Omental fat pad (tissue), 4 donors: ENCODE data around the gene NOTCH1. TPM values are rescaled to one million over a fixed set of nuclear protein-coding genes. Genes with fewer than 3 reads are reported as not detected.
A peak's percentile ranks its signal among the peaks of the same experiment; 100 is the strongest.

ENCODE experiments used
- ATAC-seq: fragments of 150-250 bp; one replicate; pipeline ENCODE4 v1.9.1; 2016; ENCODE audit warnings: mild to moderate bottlenecking, moderate library complexity; ENCODE audit not compliant: low FRiP score
- DNase-seq: peaks from one replicate; pipeline ENCODE4 v3.0.0-alpha.2; 2019; ENCODE audit warnings: low spot score
- total RNA-seq, 4 donors: library from RNA; depleted of rRNA; stranded (reverse); fragments of >200 nt; gene quantifications; one replicate each; pipeline ENCODE4 v1.1.0, GENCODE V29; 2016
- TF ChIP-seq, protein P1 (sequence below), 3 donors: fragments of 450-650 bp; IDR thresholded peaks; one replicate each; pipeline ENCODE4 v1.5.1; 2016 to 2017; ENCODE audit warnings: antibody characterized with exemption in 3 of 3, mild to moderate bottlenecking in 3 of 3, moderate library complexity in 2 of 3

Gene NOTCH1
- 10 to 100 TPM; 10.4 to 61.8 (median 55.1) TPM for total RNA-seq

DNA sequence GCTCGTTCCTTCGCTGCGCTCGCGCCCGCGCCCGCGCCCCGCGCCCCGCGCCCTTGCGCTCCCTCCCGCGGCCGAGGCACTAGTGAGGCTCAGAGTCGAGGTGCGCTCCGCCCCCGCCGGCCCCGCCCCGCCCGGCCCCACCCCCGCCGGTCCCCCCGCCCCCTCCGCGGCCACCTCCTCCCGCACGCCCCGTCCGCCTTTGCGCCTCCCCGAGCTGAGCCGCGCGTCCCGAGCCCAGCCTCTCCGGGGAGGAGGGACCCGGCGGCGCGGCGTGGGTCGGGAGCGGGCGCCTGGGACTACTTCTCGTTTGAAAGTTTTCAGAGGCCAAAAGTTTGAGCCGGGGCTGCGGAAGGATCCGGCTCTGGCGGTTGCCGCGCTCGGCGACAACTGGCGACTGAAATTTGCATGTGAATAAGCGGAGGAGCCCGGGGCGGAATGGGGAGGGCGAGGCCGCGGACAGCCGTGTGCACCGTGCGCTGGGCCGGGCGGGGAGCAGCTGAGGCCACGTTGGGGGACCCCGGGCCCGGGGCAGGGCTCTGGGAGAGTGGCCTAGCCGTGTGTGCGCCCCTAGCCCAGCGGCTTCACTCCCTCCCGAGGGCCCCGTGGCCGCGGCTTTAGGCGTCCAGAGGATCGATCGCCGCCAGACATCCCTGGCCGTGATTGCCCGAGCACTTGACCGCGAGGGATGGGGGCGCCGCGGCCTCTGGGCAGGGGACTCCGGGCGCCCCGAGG, at the start of gene NOTCH1:
NOTCH1 (minus strand) TSS at position 84 of the 732 bp plus-strand sequence. CDS start 262 bp downstream, outside the sequence.
- ATAC-seq (peak; percentile 74), DNase-seq (no peak)
- TF ChIP-seq, protein P1, sequence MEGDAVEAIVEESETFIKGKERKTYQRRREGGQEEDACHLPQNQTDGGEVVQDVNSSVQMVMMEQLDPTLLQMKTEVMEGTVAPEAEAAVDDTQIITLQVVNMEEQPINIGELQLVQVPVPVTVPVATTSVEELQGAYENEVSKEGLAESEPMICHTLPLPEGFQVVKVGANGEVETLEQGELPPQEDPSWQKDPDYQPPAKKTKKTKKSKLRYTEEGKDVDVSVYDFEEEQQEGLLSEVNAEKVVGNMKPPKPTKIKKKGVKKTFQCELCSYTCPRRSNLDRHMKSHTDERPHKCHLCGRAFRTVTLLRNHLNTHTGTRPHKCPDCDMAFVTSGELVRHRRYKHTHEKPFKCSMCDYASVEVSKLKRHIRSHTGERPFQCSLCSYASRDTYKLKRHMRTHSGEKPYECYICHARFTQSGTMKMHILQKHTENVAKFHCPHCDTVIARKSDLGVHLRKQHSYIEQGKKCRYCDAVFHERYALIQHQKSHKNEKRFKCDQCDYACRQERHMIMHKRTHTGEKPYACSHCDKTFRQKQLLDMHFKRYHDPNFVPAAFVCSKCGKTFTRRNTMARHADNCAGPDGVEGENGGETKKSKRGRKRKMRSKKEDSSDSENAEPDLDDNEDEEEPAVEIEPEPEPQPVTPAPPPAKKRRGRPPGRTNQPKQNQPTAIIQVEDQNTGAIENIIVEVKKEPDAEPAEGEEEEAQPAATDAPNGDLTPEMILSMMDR (IDR thresholded peaks at IDR 0.05), result no peak

DNA sequence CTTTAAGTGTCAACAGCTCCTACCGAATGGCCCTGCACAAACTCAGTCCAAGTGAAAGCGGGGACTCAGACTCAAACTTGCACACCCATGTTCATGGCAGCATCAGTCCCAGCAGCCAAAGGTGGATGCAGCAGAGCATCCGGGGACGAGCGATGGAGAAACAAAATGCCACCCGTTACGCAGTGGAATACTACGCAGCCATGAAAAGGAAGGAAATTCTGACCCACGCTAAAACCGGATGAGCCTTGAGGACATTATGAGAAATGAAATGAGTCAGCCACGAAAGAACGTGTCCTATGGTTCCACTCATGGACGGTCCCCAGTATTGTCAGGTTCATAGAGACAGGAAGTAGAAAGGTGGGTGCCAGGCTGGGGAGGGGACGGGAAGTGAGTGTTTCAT, 48.6 kb upstream of the NOTCH1 start:
- TF ChIP-seq, protein P1 (IDR thresholded peaks at IDR 0.05), result no peak
- no peak for DNase-seq
- ATAC-seq, result no peak

DNA sequence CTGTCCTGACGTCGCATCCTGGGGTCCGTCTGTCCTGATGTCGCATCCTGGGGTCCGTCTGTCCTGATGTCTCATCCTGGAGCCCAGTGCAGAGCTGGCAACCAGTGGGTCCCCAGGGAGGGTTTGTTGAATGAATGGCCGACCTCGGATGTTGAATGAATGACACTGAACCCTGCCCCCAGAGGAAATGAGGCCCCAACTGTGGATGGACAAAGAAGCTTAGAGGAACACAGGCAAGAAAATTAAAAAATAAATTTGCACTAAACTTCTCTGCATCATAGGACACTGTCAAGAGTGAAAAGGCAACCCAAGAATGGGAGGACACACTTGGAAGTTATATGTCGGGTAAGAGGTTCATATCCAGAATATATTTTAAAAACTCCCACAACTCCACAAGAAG, 47.7 kb upstream of the NOTCH1 start:
- DNase-seq, result no peak
- TF ChIP-seq, protein P1 (IDR thresholded peaks at IDR 0.05), result no peak
- no peak for ATAC-seq

DNA sequence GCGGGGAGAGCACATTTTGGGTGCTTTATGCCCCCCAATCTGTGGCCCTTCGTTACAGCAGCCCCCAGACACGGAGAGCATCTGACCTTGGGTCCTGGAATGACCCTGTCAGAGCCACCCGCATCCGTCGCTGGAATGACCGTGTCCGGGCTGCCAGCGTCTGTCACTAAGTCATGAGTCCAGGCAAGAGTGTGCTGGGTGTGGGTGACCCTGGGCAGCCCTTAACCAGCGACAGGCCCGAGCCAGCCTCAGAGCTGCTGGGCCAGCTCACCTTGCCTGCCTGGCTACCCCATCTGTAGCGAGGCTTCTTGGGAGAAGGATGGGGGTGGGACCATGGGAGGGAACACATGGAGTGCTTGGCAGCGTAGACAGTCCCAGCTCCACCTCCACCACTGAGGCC, 46.8 kb upstream of the NOTCH1 start:
- no peak for DNase-seq
- ATAC-seq, result no peak
- TF ChIP-seq, protein P1 (IDR thresholded peaks at IDR 0.05), result no peak

DNA sequence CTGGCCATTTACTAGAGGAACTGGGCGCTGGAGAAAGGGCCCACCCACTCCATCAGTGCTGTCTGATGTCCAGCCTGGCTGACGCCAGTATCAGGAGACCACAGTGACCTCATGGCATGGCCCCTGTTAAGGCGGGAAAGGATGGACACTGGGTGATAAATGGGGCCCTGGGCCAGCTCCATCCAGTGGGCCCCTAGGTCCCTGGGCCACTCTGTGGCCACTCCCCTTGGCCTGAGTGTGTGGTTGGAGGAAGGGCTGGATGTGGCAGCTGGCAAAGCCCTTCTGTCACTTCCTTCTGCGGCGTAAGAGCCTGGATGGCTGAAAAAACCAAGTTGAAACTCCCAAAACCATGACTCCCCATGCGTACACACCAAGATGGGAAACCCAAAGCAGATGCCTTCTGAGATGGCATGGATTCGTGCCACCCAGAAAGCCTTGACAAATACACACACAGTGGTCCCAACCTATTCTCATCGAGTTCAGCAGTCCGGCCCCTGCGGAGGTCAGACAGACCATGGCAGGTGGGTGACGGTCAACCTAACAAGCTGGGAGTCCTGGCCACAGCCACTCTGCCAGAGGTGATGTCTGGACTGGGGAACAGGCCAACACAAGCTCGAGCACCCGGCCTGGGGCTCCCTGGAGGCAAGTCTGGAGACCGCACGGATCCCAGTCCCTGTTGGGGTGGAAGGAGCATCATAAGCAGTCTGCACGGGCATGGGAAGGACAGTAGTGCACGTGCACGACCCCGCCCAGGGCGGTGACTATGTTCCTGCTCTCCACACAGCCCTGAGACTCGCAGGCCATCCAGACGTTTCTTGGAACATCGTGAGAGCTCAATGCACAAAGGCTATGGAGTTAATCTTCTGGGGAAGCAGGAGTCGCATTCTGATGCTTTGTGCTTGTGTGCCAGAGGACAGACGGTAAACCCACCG, 45.2 kb upstream of the NOTCH1 start:
- ATAC-seq, result no peak
- TF ChIP-seq, protein P1 (IDR thresholded peaks at IDR 0.05), result no peak
- DNase-seq, result no peak

DNA sequence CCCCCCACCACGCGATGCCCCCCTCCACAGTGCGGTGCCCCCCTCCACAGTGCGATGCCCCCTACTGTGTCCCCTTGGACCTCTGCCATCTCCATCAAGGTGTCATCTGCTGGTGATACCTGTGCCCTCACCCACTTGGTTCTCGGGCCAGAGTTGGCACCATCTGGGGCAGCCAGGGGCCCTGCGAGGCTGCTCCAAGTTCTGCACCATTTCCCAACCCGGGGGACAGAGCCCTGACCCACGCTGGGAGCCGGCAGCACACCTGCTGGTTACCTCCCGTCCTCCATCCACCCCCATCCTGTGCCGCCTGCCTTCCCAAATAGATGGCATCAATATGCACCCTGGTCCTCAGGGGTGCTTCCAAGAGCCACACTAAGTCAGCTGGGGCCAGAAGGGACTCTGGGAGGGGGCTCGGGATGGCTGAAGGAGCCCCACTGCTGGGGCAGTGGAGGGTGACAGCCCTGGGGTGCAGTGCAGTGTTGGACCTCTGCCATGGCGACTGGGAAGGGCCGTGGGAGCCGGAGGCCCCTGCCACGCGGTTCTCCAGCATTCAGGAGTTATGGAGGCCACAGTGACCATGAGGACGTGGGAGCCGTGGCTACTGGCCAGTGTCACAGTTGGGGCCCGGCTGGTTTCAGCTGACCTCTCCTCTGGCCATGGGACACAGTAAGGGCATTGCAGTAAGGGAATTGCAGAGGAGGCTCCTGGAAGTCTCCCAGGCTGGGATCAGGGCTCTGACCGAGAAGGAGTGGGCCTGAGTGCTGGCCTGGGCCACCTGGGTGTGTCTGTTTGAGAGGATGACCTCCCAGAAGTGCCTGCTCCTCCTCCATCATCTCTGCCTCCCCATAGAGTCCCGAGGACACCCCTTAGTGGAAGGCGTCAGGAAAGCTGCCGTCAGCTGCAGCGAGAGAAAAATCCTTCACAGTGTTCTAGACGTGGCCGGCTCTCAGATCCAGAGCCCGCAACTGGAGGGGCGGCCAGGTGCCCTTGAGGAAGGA, 44.2 kb upstream of the NOTCH1 start:
- ATAC-seq (no peak), DNase-seq (no peak)
- TF ChIP-seq, protein P1 (IDR thresholded peaks at IDR 0.05), result no peak
